Endometrial microvascular endothelial cells (primary cell): ENCODE results near the gene NPB. TPM values are rescaled to one million over a fixed set of nuclear protein-coding genes. Genes with fewer than 3 reads are reported as not detected.

Experiments used
- in situ Hi-C: cut with HindIII; loops from 2 replicates; pipeline ENCODE4 v1.10.0; 2017; ENCODE audit warnings: low sequenced_read_pairs, low pct_unique_long_range_greater_than_20kb; ENCODE audit errors: inconsistent ontology term
- total RNA-seq: library from RNA; depleted of rRNA; stranded (reverse); fragments of >200 nt; gene quantifications from one replicate; pipeline ENCODE4 v1.2.3, GENCODE V29; 2015; ENCODE audit errors: inconsistent ontology term

The NPB gene
- total RNA-seq, 1 donor from 2014 or later: not detected

DNA sequence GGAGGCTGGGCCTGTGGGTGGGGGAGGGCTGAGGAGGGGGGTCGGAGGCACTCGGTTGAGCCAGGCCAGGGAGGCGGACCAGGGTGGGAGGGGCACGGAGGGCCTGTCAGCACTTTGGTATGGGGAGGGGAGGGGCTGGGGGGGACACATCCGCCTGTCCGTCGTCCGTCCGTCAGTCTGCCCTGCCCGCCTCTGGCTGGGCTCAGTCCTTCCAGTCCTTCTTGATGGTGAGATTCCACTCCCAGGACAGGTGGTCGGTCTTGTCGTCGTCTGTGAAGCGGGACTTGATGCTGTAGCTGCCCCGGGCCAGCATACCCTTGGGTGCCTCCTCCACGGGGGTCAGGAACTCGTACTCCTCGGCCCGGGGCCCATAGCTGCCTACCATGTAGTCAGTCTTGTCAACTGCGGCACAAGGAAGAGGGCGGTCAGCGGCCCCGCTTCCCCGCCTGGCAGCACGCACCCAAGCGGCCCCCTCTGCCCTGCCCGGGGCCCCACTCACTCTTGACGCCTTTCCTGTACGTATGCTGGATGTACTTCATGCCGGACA lies 33.3 kb upstream of the NPB start:
- in situ Hi-C loops: no loop called here

DNA sequence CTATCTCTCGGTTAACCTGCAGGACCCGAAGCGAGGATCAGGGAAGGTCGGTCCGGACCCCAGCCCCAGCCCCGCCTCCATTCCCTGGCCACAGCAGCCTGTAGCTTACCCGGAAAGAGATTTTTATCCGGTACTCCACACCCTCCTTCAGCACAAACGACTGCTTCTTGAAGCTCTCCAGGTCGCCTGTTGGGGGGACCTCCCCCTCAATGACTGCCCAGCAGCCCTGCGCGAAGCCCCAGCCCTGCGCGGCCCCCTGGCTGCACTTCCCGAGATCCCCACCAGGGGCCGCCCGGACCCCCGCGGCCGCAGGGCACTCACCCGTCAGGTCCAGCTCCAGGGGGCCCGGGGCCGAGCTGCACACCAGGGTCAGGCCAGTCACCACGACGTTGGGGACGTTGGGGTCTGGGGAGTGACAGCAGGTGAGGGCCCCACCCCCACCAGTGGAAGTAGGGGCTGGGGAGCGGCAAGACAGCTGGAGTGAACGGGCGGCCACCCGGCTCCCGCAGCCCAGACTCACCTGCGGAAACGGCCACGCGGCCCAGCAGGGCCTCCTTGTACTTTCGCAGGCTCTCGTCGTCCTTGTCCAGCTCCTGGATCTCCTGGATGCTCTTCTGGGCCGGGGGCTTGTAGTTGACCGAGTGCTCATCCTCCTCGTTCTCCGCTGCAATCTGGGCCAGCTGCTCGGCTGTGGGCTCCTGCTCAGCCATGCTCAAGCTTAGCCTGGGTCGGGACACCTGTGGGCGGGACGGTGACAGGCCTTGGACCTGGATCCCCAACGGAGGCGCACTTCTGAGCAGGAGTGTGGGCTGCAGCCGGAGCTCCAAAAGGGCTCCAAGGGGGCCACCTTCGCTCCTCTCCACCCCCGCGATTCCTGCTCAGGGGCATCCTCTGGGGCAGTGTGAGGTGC lies 32.6 kb upstream of the NPB start:
- in situ Hi-C loops: no loop called here

DNA sequence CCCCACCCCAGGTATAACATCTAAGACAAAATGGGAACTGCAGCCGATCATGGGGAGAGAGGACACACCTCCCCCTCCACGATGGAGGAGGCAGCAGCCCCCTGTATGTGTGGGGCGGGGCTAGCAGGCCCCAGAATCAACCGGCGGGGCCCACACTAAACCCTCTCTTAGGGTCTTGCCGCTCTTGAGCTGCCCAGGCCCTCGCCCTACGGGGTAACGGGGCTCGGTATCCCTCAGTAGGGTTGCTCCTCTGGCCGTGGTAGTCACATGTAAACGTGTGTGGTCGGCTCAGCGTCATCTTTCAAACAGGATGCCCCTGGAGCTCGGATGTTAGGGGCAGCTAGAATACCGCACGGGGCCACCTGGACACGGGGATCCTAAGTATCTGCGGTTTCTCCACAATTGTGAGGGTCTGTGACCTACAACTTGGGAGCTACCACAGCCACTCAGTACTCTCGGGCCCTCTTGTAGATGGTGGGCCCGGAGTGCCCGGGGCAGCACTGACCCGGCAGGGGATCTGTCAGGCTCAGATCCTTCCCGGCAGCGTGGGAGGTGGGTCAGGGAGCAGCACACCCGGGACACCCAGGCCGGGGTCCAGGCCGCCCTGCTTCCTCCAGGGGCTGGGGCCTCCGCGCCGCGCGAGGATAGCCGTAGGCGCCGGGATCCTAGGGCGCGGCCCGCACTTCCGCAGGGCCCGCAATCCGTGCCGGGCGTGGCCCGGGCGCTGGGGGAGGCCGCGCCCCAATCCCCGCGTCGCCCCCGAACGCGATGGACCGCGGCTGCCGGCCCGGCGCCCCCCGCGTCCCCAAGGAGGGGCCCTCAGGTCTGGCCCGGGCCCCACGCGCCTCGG lies 31.7 kb upstream of the NPB start:
- in situ Hi-C loops: no loop called here

DNA sequence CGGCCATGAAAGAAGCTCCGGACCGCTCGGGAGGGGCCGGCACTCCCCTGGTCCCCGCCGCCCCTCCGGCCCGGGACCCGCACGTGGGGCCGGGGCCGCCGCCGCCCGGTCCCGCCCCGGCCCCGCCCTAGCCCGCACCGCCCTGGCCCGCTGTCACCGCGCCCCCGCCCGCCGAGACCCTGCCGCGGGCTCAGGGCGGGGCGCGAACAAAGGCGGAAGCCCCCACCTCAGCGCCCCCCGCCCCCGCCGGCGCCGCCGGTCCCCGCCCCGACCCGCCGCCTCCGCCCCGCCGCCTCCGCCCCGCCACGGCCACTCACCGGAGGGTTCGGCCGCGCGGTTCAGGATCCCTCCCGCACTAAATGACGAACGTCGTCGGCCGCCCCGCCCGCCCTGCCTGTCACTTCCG lies 31.1 kb upstream of the NPB start, which contains the start of gene ARHGDIA:
TSS of gene ARHGDIA (minus strand) at position 357 of the 406 bp plus-strand sequence. CDS start 1,407 bp downstream, outside the sequence.
- in situ Hi-C loops: no loop called here

DNA sequence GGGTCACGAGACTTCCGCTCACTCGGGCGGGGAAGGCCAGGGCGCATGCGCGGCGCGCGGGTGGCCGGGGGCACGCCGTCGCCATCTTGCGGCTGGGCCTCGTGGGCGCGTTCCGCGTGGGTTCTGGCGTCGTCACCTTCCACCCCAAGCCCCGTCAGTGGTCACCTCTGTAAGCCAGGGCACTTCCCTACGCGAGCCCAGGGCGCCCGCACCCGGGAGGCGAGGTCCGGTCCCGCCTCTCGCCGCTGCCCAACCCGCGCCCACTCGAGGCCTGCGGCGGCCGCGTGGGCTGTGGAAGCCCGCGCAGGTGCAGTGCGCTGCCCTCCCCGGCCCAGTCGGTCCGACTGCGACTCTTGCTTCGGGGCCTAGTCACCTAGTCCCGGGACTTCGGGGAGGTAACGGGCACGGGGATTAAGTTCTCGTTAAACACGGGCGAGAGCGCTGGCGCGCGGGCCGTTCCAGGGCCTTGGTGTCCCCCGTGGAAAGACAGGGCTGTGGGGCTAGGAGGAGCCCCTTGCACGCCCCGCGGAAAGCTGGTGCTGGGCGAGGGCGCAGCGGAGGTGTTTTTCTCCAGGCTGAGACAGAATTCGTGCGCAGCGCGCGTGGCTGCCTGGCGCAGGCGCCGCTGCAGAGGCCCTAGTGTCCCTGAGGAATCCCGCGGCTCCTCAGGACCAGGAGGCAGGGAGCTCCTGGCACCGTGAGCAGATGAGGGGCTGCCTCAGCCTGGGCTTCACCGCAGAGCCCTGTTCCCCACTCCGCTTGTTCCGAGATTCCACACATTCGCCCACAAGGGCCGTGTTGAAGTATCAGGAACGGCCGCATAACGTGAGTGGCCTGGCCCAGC lies 30.4 kb upstream of the NPB start:
- in situ Hi-C loops: no loop called here

DNA sequence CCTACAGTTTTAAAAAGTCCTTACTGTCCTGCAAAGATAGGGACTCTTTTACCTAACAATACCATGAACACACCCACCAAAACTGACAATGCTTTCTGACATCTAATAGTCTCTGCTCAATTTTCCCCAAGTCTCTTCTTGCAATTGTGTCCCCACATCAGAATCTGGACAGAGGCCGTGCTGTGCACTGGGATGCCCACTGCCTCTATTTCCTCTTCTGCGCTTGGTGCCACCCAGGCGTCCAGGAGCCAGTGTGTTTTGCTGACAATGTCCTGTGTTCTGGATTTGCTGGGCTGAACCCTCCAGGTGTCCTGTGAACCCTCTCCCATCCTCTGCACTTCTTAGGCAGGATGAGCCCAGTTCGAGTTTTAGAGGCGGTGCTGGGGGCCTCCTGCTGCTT lies 24.5 kb upstream of the NPB start:
- in situ Hi-C loops: no loop called here

DNA sequence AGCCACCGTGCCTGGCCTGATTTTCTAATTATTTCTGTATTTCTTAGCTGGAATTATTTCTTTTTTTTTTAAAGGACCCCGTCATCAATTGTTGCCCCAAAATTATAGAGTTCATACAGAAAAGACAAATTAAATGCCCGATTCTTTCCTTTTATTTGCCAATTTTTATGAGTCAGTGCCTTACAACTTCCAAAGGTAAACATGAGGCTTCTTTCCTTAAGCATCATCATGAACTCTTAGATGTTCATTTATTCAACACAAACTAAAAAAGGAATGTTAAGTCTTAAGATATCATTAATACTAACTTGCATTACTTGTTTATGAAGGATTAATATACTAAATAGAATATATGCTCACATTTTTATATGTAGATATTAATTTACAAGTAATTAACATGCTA lies 23.7 kb upstream of the NPB start:
- in situ Hi-C loops: no loop called here

DNA sequence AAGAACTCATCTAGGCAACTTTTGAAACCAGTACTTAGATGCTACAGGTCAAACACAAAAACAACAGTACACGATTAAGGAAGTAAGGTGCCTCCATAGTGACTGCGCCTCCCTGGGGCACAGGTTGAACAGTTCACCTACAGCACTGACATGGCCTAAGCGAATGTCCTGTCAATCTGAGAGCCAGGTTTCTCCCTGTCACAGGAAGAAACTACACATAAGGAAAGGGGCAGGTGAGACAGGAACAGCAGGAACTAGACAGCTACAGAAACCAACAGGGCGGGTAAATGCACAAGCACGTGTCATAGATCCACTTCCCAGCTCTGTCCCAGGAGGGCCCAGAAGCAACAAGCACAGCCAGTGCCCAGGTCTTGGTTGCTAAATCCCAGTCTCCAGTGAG lies 22.9 kb upstream of the NPB start:
- in situ Hi-C loops: no loop called here

DNA sequence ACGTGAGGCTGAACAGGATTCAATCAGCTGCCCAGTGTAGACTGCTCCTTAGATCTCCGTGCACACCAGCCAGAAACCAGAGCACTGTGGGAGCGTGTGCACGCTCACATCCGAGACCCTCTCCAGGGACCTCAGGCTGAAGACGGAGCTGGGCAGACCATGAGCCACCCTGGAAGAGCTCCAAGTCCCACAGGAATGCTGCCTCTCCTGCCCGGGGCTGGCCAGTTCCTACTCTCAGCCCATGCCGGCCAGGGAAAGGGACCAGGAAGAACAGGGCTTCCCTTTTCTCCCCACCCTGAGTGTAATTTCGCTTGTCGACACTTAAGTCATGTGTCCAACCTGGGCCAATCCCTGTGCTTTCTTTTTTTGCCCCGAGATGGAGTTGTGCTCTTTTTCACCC lies 17.5 kb upstream of the NPB start:
- in situ Hi-C loops: no loop called here

DNA sequence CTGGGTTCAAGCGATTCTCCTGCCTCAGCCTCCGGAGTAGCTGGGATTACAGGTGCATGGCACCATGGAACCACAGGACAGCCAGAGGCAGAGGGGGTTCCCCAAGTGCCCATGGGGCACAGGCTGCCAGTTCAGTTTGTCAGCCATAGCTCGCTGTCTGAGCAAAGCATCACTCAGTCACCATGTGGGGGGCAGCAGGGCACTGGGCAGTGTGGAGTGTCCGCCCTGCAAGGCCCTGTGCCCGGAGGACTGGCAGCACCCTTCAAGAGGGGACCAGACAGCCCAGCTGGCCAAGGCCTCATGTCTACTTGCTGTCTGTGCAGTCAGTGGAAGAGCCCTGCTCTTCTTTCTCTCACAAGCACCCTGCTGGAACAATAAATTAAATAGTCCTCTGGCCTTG lies 17.1 kb upstream of the NPB start:
- in situ Hi-C loops: no loop called here

DNA sequence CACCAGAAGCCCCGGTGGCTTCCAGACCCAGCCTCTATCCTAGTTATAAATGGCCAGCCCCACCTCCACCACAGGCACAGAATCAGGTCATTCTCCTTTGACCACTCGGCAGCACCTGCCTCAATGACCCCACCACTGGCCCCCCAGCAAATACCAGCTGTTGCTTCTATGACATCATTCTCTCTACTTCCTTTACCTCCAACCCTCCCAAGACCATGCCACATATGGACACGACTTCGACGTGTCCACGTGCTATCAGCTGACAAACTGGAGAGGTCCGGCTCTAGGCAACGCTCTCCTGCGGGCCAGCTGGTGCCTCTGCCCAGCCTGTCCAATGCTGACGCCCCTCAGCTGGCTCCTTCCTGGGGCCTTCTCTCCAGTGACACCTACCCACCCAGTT lies 16.6 kb upstream of the NPB start:
- in situ Hi-C loops: no loop called here

DNA sequence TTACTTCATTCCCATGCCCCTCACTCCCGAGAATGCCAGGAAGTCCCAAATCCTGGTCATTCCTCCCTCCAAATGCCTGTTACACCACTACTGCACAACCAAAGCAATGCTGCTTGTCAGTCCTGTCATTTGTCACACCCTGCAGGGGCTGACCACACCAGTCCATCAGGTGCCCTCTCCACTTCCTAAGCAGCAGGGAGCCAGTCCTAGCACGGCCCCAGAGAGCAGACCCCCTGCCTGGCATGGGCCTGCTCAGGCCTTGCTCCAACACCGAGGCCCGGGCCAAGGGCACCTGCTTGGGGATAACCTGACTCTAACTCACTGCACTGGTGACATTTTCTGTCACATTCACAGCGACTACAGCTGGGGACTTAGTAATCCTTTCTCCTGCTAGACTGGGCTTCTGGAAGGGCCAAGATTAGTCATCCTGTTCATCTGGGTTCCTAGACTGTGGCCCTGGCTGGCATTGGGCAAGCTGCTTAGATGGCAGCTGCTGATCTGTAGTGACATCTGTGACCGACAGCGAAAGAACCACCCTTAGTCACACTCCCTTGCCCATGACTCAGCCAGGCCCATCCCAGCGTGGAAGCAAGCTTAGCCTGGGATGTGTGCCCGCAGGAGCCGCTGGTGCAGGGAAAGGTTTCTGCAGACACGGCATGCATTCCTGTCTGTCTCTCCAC lies 16.0 kb upstream of the NPB start:
- in situ Hi-C loops: no loop called here

DNA sequence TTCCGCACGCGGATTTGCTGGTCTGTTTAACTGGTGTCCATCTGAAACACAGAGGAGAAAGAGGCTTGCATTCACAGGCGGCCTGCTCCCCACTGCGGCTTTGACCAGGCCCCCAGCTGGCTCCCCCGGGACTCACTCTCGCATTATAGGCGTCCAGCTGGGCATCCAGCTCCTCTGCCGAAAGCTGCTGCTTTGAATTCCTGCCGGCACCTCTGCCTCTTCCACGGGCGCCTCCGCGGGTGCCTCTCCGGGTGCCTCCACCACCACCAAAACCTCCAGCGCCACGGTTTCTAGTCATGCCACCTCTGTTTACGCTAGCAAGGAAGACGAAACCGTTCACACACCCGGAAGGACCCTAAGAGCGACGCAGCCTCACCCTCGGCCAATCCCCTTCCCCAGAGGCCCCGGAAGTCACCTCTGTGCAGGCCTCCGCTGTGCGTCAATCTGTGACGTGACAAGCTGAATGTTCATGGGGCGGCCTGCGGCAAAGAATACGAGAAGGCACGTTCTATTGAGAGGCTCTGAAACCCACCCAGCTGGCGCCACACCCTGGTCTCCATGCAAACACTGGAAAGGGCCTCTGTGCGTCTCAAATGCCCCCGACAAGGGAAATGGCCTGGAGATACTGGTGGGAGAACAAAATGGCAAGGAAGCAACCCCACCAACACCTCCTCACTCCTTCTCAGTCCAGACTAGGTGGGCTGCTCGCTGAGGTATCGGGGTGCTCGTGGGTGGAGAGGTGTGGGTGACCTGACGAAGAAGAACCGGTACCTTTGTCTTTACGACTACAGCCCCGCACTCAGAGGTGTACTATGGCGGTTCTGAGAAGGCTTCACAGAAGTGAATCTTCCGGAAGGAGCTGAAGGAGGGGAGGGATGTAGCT lies 13.7 kb upstream of the NPB start:
- in situ Hi-C loops: no loop called here

DNA sequence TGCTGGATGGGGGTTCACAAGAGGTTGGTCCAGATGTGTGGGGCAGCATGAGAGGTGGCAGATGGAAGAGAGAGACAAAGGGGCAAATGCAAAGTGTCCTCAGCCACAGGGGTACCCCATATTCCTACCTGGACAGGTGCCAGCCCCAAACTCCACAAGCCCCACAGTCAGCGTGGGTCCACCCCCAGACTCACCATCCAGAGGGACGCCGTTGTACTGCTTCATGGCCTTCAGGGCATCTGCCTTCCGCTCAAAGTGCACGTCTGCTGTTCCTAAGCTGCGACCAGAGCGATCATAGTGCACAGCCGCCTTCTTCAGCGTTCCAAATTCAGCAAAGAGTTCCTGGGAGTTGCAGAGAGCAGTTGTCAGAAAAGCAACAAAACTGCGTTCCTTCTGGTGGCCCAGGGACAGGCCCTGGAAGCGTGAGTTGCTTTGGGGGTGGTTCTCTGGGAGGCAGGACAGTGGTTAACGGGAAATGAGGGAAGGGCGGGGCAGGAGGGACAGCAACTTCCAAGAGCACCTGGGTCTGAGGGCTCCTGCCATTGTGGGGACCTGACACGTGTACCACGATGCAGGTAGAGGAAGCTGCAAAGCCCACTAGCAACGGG lies 12.9 kb upstream of the NPB start:
- in situ Hi-C loops: no loop called here

DNA sequence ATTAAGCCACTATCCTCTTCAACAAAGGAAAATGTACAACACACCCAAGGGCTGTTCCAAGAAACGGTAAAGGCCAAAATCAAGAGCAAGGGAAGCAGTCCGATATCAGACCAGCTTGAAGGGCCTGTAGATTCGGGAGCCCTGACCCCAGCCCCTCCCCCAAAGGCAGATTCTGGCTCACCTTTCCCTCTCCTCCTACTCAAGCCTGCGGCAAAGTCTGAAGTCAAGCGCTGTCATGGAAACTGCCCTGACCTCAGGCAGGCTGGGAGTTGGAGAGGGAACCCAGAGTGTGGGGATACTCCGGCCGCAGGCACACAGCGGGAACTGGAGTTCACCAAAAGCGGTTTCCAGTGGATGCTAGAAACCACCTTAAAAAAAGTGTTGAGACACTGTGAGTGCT lies 12.4 kb upstream of the NPB start:
- in situ Hi-C loops: no loop called here

DNA sequence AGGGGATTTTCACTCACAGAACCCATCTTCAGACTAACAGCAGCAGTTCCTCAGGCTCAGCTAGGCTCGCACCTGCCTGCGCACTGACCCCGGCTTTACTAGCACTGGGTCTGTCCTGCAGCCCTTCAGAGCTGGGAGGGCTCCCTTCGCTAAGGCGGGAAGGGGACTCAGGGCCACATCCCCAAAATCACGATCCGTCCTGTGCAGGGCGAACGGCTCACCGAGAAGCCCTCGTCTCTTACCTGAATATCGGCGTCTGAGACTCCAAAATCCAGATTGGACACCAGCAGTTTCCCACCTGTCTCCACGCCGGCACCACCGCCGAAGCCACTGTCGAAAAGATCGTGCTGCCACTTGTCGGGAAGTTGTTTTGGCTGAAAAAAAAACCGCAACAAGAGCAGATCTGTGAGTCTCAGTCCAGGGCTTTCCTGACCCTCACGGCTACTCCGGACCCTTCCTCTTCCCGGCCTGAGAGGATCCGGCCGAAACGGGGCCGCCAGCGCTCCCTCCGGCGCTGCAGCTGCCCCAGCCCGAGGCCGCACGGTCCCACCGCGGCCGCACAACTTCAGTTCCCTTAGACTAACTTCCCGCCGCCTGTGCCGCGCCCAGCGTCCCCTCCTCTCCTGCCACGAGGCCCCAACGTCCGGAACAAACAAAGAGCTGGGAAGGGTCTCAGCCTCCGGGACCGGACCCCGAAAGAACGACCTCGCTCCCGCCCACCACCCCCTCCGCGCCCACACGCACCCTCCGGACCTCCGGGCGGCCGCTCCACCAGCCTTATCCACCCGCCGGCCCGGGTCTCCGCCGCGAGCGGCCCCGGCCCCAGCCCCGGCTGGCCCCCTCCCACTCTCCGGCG lies 11.4 kb upstream of the NPB start:
- in situ Hi-C loops: no loop called here
